SK-N-SH treated with all-trans-retinoic acid at 6 μM for 48 hours (cell line): ENCODE measurements around the gene RDH11.

Source experiments
- RARB ChIP-seq: fragments of 250-450 bp; sonication (Bioruptor Pico); IDR thresholded peaks from 2 replicates; pipeline ENCODE4 v1.8.0; 2021; ENCODE audit warnings: mild to moderate bottlenecking, moderate library complexity
- TCF4 ChIP-seq: fragments of 250-450 bp; sonication (Bioruptor Pico); IDR thresholded peaks from 2 replicates; pipeline ENCODE4 v1.8.0; 2021; ENCODE audit warnings: mild to moderate bottlenecking, moderate library complexity, borderline replicate concordance
- ZC3H10 ChIP-seq: fragments of 250-450 bp; sonication (Bioruptor Pico); IDR thresholded peaks from 2 replicates; pipeline ENCODE4 v1.5.1; 2021; ENCODE audit warnings: mild to moderate bottlenecking, moderate library complexity
- ZFP3 ChIP-seq: fragments of 250-450 bp; sonication (Bioruptor Pico); IDR thresholded peaks from 2 replicates; pipeline ENCODE4 v1.5.0; 2020; ENCODE audit warnings: mild to moderate bottlenecking, moderate library complexity
- ZNF70 ChIP-seq: fragments of 450-650 bp; formaldehyde crosslinking; IDR thresholded peaks from 2 replicates; pipeline ENCODE4 v1.5.0; 2020; ENCODE audit warnings: mild to moderate bottlenecking, moderate library complexity
- TF ChIP-seq, protein P1 (sequence below): fragments of 250-450 bp; sonication (Bioruptor Pico); IDR thresholded peaks from 2 replicates; pipeline ENCODE4 v1.8.0; 2020; ENCODE audit warnings: mild to moderate bottlenecking, moderate library complexity, borderline replicate concordance

DNA sequence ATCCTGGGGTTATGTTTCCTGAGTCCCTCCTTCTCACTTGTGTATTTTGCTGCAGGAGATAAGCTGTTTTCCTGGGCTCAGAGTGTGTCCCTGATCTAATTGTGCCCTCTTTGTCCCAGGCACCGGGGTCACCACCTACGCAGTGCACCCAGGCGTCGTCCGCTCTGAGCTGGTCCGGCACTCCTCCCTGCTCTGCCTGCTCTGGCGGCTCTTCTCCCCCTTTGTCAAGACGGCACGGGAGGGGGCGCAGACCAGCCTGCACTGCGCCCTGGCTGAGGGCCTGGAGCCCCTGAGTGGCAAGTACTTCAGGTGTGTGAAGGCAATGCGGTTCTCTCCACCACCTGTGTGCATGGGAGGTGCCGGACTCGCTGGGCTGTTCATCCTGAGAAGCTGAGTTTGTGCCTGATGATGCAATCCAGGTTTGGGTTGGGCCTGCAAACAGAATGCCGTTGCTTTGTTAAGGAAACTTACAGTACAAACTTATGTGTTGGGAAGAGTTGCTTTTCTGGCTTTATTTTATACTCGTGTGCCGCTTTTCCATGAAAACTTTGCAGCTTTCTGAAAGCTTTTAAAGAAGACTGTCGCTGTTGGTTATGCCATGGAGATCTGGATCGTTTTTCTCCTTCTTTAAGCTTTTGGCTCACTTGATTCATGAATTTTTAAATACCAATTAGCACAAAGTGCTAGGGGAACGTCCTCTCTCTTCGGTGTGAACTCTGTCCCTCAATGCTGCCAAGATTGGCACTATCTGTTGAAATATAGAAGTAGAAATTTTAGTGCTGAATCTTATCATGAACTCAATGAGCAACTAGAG, 33.7 kb upstream of the RDH11 start:
- TF ChIP-seq, protein P1, sequence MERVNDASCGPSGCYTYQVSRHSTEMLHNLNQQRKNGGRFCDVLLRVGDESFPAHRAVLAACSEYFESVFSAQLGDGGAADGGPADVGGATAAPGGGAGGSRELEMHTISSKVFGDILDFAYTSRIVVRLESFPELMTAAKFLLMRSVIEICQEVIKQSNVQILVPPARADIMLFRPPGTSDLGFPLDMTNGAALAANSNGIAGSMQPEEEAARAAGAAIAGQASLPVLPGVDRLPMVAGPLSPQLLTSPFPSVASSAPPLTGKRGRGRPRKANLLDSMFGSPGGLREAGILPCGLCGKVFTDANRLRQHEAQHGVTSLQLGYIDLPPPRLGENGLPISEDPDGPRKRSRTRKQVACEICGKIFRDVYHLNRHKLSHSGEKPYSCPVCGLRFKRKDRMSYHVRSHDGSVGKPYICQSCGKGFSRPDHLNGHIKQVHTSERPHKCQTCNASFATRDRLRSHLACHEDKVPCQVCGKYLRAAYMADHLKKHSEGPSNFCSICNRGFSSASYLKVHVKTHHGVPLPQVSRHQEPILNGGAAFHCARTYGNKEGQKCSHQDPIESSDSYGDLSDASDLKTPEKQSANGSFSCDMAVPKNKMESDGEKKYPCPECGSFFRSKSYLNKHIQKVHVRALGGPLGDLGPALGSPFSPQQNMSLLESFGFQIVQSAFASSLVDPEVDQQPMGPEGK (CRISPR knock-in tag): no peak
- no peak for TF ChIP-seq ZNF70 (CRISPR knock-in tag)
- no peak for TF ChIP-seq TCF4 (CRISPR knock-in tag)
- no peak for TF ChIP-seq RARB (CRISPR knock-in tag)
- no peak for TF ChIP-seq ZFP3 (CRISPR knock-in tag)
- TF ChIP-seq ZC3H10 (CRISPR knock-in tag): no peak
